Astrocyte (in vitro differentiated cells and primary cell): ENCODE data around the gene PRSS22.

Source experiments
- CTCF ChIP-seq: IDR thresholded peaks from 2 replicates; pipeline ENCODE4 v1.5.1; 2011; ENCODE audit warnings: low read depth, mild to moderate bottlenecking, inconsistent platforms, low read length, moderate library complexity; ENCODE audit not compliant: insufficient read depth
- EZH2 ChIP-seq: IDR thresholded peaks from 2 replicates; pipeline ENCODE4 v1.6.1; 2012; ENCODE audit warnings: mild to moderate bottlenecking, low read length, inconsistent platforms; ENCODE audit not compliant: insufficient read depth

GRCh38 chr16:2895813-2896212 is 37.8 kb upstream of the PRSS22 start:
- TF ChIP-seq EZH2 (no peak), CTCF (no peak)
